Left lobe of liver (tissue), 2 donors: ENCODE measurements around the gene ARAP1. TPM values are rescaled to one million over a fixed set of nuclear protein-coding genes. Genes with fewer than 3 reads are reported as not detected.

Experiments
- ATAC-seq: fragments of 200-7000 bp; cut with Tn5 transposase; one replicate; pipeline ENCODE4 v1.9.1; 2020; ENCODE audit warnings: mild to moderate bottlenecking, moderate library complexity
- DNase-seq: peaks from one replicate; pipeline ENCODE4 v3.0.0-alpha.2; 2020; ENCODE audit warnings: low spot score
- total RNA-seq: library from RNA; stranded (reverse); gene quantifications from one replicate; pipeline ENCODE4 v1.2.1, GENCODE V29; 2021
- donor health status: DM: no; HTN: no; CAD: no; lungs with moderate emphysema.
- donor health status: DM: no; HTN: yes; CAD: no.

ARAP1 gene
- total RNA-seq, 1 donor from 2014 or later: 37.5 TPM

DNA sequence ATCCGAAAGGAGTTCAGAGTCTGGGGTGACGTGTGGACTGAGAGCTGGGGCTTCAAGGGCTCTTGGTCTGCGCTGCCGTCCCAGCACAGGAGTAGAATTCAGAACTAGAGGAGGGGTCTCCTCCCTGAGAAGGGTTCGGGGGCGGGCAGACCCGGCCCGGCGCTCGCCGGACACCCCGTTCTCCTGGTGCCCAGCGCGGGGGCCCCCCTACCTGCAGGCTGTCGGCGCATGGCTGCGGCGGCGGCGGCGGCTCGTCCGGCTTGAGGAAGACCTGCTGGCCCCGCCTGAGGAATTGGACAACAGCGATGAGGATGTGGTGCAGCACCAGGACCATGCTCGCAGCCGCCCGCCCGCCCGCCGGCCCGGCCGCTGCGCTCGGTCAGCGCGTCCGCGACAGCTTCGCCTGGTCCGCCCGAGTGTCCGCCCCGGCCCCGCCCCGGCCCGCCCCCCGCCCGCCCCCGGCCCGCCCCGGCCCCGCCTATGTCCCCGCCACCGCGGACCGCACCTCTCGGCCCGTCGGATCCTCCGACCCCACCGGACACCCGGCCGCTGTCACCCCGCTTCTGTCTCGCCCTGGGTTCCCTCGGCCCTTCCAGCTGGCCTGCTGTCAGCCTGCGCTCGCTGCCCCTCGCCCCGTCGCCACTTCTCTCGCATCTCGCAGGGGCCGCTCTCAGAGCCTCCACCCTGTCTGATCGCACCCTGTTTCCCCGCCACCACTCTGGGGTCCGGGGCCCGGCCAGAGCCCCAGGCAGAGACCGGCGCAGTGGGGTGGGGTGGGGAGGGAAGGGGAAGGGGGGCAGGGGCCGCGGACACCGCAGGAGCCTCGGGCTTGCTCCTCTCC lies 109.9 kb downstream of the ARAP1 start:
- DNase-seq (peak; percentile 60), ATAC-seq (peak; percentile 82)

GRCh38 chr11:72641522-72642042 lies 110.6 kb downstream of the ARAP1 start:
- no peak for ATAC-seq
- no peak for DNase-seq

GRCh38 chr11:72639502-72640375 lies 112.5 kb downstream of the ARAP1 start:
- peak; percentile 10 for ATAC-seq
- no peak for DNase-seq

GRCh38 chr11:72637926-72638325 lies 114.3 kb downstream of the ARAP1 start:
- no peak for DNase-seq
- no peak for ATAC-seq

DNA sequence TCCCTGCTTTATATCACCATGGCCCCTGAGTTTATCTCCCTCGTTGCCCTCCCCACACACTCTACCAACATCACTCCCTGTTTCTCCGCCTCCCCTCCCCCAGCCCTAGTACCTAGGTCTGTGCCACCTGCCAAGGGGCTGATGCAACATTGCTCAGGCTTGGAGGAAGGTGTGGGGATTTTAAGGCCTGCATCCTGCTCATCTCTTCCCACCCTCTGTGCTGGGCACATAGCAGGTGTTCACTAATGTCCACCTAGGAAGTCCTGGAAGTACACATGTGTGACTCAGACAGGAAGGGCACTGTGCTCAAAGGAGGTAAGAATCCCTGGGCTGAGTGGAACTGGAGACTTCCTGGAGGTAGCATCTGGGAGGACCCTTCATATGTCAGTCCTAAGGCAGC lies 115.0 kb downstream of the ARAP1 start:
- no peak for DNase-seq
- no peak for ATAC-seq

GRCh38 chr11:72636376-72636775 lies 115.8 kb downstream of the ARAP1 start:
- ATAC-seq (no peak), DNase-seq (no peak)

DNA sequence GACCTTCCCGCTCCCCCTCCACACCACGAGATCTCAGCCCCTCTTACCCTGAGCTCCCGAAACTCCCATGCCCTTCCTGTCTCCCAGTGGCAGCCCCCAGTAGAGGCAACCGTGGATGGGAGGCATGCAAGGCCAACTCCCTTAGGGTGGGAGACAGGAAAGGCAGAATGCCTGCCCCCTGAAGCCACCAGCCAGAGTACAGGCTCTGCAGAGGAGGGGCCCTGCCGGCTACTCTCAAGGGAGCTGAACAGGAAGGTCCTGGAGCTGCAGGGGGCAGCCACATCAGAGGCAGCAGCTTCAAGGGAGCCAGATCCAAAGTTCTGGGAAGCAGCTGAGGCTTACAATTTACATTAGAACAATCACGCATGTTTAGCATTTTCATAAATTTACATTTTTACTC lies 116.3 kb downstream of the ARAP1 start:
- ATAC-seq (no peak), DNase-seq (no peak)

GRCh38 chr11:72635309-72635915 lies 116.8 kb downstream of the ARAP1 start:
- no peak for ATAC-seq
- DNase-seq: no peak

Other genes starting within 250 kb of the ARAP1 start
- 20.3 TPM for gene PDE2A, start 78.0 kb downstream of the ARAP1 start, total RNA-seq
- gene STARD10, start 41.6 kb upstream of the ARAP1 start, total RNA-seq: 493 TPM
- gene ATG16L2, start 62.0 kb upstream of the ARAP1 start, total RNA-seq: 23.4 TPM